H1 (cell line): Measurements from ENCODE around the gene CSF2RB.

ENCODE experiments used
- HDAC6 ChIP-seq: IDR thresholded peaks from one replicate; pipeline ENCODE4 v1.7.1; 2012; ENCODE audit warnings: low read depth, mild to moderate bottlenecking, inconsistent platforms, low read length, moderate library complexity
- JUND ChIP-seq: IDR thresholded peaks from 2 replicates; pipeline ENCODE4 v1.6.1; 2011; ENCODE audit warnings: mild to moderate bottlenecking, improper control_type of control experiment, low read length
- NRF1 ChIP-seq: IDR thresholded peaks from 2 replicates; pipeline ENCODE4 v1.6.1; 2011; ENCODE audit warnings: mild to moderate bottlenecking, low read depth, low read length, improper control_type of control experiment
- PHF8 ChIP-seq: fragments of 200-600 bp; sonication (generic); conservative IDR thresholded peaks from 2 replicates; pipeline ENCODE4 v1.7.1; 2012; ENCODE audit warnings: low read depth, mild to moderate bottlenecking, inconsistent platforms, low read length, moderate library complexity
- TF ChIP-seq, protein P1 (sequence below), 3 experiments: IDR thresholded peaks; 1 replicate in 2 of 3; 2 replicates in 1 of 3; pipeline versions ENCODE4 v1.5.1 to v1.6.1; 2011; ENCODE audit warnings: low read length in 3 of 3, mild to moderate bottlenecking in 3 of 3, inconsistent platforms in 2 of 3, low read depth in 1 of 3, moderate library complexity in 1 of 3; ENCODE audit not compliant: insufficient read depth in 1 of 3; ENCODE audit errors: control extremely low read depth in 1 of 3

DNA sequence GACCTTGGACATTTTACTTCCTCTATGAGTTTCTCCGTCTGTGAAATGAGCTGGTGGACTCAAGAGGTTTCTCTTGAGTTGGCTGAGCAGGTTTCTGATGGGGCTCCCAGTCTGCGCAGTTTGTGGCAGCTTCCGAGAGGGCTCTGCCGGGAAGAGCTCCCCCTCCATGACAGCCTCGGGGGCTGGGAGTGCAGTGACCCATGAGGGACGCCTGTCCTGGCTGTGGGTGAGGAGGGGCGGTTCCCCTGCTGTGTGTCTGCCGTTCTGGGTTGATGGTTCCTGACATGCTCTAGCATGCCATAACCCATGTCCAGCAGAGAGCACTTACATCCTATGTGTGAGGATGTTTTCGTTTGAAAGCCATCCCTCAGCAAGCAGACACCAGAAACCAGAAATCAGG is 14.8 kb downstream of the CSF2RB start:
- no peak for TF ChIP-seq PHF8
- TF ChIP-seq, protein P1, sequence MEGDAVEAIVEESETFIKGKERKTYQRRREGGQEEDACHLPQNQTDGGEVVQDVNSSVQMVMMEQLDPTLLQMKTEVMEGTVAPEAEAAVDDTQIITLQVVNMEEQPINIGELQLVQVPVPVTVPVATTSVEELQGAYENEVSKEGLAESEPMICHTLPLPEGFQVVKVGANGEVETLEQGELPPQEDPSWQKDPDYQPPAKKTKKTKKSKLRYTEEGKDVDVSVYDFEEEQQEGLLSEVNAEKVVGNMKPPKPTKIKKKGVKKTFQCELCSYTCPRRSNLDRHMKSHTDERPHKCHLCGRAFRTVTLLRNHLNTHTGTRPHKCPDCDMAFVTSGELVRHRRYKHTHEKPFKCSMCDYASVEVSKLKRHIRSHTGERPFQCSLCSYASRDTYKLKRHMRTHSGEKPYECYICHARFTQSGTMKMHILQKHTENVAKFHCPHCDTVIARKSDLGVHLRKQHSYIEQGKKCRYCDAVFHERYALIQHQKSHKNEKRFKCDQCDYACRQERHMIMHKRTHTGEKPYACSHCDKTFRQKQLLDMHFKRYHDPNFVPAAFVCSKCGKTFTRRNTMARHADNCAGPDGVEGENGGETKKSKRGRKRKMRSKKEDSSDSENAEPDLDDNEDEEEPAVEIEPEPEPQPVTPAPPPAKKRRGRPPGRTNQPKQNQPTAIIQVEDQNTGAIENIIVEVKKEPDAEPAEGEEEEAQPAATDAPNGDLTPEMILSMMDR (IDR thresholded peaks at IDR 0.05; ENCODE audit: control extremely low read depth in 1 of 3, insufficient read depth in 1 of 3, low read depth in 1 of 3, low read length in 3 of 3): no peak
- TF ChIP-seq HDAC6: no peak
- TF ChIP-seq JUND: no peak
- TF ChIP-seq NRF1: no peak
